UCSD-AML1 (cell line): ENCODE data around the gene ADAMTS16.

Experiments used
- DNase-seq: peaks from one replicate; lab custom pipeline; 2025; ENCODE audit not compliant: unreplicated experiment; lab: John Stamatoyannopoulos, UW

ADAMTS16 gene

GRCh38 chr5:5141339-5141599, 1.1 kb downstream of the ADAMTS16 start:
- no peak for DNase-seq

DNA sequence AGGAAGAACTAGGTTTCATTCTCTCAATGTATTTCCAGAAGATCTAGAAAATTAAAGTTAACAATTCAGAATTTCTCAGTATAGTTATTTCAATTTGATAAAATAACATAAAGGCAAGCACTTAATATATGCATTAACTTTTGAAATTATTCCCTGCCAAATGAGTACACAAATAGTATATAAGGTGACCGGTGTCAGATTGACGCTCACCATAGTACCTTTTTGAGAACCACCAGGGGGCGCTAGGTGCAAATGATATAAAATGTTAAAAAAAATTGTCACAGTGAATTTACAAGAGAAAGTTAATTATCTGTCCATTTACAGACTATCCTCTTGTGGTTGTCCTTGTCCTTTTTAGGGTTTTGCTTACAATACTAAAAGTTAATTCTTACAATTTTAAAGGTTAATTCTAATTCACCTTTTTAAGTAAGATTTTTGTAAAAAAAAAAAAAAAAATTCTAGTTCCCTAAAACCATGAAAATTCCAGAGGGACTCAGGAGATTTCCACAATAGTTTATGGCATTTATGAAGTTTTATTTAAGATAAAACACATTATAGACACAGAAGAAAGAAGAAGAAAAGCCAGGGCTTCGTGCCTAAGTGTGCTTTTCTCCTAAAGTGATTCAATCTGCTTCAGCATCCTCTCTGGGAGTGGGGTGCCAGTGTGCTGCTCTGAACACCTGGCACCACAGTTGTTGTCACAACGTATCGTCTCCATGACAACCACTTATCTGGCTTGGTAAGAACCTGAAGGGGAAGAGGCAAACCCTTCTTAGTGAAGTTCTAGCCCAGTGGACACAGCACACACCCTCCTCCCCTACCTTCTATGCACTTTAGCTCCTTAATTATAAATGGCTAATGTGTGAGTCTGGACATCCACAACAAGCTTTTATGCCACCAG, 1.7 kb downstream of the ADAMTS16 start:
- DNase-seq: peak; percentile 11

GRCh38 chr5:5144441-5144840, 4.3 kb downstream of the ADAMTS16 start:
- no peak for DNase-seq

GRCh38 chr5:5145651-5146529, 5.8 kb downstream of the ADAMTS16 start:
- DNase-seq: no peak

GRCh38 chr5:5146530-5147160, 6.5 kb downstream of the ADAMTS16 start:
- no peak for DNase-seq

GRCh38 chr5:5149154-5149553, 9.0 kb downstream of the ADAMTS16 start:
- DNase-seq: no peak

GRCh38 chr5:5150667-5151066, 10.5 kb downstream of the ADAMTS16 start:
- DNase-seq: no peak

GRCh38 chr5:5154733-5155132, 14.6 kb downstream of the ADAMTS16 start:
- no peak for DNase-seq

- peak; percentile 22 for DNase-seq
Measured at GRCh38 chr5:5155617-5156016, 15.5 kb downstream of the ADAMTS16 start.

DNA sequence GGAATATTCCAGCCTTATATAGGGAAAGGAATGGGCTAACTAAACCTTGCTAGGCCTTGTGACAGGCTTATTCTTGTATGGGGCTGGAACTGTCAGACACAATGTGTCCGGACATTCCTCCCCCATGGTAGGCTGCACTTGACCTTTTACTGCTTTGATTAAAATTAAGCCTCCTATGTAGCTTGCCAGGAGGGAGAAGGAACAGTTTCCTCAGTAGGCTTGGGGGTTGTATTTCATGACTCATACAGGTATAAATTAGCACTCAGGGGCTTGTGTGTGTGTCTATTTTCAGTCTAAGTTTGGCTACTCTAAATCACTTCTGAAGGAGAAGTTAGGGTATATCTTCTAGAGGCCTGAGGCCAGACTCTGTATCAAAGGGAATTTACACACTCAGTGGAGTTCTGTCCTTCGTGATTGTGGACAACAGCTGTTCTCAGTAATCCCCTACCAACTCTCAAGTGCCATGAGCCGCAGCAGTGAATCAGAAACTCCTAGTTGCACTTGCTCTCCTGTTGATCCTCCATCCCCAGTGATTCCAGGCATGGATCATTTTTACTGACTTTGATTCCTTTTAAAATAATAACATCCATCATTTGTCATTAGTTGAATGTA, 16.4 kb downstream of the ADAMTS16 start:
- no peak for DNase-seq

- no peak for DNase-seq
Measured at GRCh38 chr5:5158472-5158895, 18.4 kb downstream of the ADAMTS16 start.

DNA sequence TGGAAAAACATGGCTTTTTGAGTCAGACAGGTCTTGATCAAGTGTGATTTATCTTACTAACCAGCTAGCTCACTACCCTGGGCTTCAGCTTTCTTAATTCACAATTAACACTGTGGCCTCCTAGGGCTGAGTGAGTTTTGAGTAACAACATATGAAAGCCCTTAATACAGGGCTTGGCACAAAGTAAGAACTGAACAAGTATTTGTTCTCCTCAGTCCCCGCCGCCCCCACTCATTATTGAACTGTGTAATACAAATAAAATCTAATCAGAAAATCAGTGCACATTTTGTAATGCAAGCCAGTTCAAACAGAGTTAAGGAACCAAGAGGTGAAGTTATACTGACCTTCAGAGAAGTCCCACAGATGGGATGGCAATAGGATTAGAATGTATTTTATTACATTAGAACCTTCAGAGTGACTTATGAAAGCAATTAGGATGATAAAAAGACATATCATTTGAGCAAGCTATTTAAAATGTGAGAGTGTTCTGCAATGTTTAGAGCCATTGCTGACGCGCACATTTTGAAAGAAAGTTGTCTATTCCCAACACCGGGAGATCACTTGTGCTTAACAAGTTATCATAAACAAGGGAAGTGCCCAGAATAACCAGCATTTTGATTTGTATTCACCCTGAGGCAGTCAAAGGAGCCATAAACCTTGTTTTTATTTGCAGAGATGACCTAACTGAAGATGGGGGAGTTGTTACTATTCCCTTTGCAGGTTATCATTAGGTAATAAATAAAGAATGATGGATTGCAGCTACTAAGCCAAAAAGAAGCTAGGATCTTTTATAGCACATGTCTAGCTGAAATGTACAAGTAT, 19.4 kb downstream of the ADAMTS16 start:
- no peak for DNase-seq

DNA sequence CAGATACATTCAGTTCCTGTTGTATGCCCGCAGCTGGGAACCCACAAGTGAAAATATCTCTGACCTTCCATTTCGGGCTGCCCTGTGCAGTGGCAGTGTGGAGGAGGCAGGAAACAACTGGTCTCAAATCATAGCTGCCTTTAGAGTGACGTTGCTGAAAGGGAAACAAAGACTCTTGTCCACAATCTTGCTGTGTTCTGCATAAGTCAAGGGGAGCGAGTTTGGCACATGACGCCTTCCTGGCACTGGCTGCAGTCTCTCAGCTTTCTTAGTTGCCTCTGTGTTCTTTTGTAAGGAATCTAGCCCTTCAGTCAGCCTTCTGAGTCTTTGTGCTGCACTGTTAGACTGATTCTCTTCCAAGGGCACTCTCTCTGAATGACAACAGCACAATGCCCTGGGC, 24.0 kb downstream of the ADAMTS16 start:
- peak; percentile 30 for DNase-seq

DNA sequence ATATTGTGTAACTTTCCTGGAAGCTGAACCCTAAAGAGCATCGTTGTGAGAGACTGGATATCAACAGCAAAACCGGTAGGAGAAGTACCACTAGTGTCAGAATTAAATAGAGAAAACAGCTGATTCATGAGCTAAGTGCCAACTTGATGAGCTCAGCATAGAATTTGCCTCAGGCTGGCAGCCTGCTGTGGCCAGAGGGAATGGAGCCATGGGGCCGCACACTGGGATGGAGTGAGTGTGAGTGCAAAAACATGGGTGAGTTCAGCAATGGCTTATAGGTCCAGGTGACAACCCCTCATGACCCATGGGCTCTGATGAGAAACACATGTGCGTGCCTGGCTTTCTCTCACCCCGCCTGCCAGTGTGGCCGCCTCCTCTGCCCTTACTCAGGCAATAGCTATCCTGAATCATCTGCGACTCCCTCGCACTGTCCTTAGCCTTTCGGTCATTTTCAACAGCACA, 25.4 kb downstream of the ADAMTS16 start:
- DNase-seq: no peak

DNA sequence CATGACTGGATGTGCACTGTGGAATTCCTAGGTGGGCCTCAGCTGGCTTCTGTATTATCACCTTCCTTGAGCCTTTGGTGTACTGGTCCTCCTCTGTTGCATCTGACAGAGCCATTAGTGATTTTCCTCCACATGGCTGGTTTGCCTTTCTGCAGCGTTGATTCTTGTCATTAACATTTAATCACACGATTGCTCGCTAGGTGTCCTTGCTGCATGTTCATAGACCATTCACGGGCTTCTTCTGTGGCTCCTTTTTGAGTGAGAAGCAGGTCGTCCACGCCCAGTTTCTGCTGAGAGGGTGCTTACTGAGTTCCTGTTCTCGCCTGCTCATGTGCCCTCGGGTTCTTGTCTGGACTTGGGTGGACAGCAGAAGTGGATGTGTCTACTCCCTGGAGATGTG, 29.3 kb downstream of the ADAMTS16 start:
- no peak for DNase-seq

GRCh38 chr5:5178136-5178535, 38.0 kb downstream of the ADAMTS16 start:
- no peak for DNase-seq

DNA sequence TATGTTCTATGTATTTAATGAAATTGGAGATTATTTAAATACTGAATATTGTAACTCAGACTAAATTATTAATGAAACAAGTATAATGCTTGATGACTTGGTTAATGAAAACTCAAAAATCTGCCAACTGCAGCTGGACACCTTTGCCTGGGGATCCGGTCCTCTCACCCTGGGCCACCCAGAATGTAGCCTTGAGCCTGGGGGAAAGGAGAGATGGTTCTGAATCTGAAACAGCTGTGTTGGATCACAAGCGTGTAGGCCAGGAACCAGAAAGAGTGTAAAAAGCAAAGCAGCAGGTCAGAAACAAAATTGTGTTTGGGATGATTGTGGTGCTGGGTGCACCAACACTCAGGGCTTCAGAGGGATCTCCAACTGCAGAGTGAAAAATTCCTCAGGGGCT, 38.5 kb downstream of the ADAMTS16 start:
- no peak for DNase-seq

- DNase-seq: no peak
Measured at GRCh38 chr5:5179079-5179478, 38.9 kb downstream of the ADAMTS16 start.

GRCh38 chr5:5179597-5179996, 39.5 kb downstream of the ADAMTS16 start:
- no peak for DNase-seq

GRCh38 chr5:5181650-5182324, 41.7 kb downstream of the ADAMTS16 start:
- DNase-seq: no peak
